GM21786 (cell line): ENCODE measurements around the gene TMEM40.
A peak's percentile ranks its signal among the peaks of the same experiment; 100 is the strongest.
"Not testable (repeated sequence)": the region's sequence is repeated elsewhere in the genome, so short reads cannot be mapped to it uniquely, and the experiment has no call there.

Experiments
- ATAC-seq: cut with Tn5 transposase; IDR thresholded peaks from one replicate; pipeline ENCODE4 v1.9.1; 2021; ENCODE audit not compliant: unreplicated experiment

Gene TMEM40

GRCh38 chr3:12775970-12776369, 16.9 kb upstream of the TMEM40 start:
- not testable (repeated sequence) for ATAC-seq

DNA sequence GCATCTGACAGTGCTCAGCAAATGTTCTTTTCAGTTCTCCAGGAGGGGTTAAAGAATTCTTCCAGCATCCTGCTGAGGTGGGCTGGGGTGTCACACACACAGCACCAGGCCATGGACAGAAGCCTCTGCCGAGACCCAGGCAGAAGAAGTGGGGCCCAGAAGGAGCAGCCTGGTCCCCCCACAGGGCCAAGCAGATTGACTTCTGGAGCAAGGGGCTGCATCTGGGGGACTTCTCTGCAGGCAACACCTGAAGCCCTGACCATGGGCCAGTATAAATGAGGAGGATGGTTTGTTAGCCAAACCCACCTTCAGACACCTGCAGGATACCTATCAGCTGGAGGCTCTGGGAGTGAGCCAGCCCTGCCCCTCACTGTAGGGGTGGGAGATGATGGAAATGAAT, 16.2 kb upstream of the TMEM40 start:
- no peak for ATAC-seq

DNA sequence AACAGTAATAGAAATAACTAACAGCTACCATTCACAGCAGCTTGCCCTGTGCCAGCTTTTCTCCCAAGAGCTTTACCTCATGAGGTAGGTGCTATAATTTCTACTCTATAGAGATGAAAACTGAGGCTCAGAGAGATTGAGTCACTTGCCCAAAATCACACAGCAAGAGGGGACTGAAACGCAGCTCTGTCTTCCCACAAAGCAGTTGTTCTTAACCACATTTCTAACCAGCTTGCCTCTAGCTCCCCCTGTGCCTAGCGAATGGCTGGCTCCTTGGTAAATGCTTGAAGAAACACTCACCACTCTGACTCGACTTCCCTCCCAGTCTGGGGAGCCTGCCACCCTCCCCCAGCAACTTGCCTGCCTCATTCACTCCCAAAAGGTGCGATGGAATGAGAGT, 15.6 kb upstream of the TMEM40 start:
- ATAC-seq: no peak

GRCh38 chr3:12773710-12774086, 14.6 kb upstream of the TMEM40 start:
- ATAC-seq: no peak

DNA sequence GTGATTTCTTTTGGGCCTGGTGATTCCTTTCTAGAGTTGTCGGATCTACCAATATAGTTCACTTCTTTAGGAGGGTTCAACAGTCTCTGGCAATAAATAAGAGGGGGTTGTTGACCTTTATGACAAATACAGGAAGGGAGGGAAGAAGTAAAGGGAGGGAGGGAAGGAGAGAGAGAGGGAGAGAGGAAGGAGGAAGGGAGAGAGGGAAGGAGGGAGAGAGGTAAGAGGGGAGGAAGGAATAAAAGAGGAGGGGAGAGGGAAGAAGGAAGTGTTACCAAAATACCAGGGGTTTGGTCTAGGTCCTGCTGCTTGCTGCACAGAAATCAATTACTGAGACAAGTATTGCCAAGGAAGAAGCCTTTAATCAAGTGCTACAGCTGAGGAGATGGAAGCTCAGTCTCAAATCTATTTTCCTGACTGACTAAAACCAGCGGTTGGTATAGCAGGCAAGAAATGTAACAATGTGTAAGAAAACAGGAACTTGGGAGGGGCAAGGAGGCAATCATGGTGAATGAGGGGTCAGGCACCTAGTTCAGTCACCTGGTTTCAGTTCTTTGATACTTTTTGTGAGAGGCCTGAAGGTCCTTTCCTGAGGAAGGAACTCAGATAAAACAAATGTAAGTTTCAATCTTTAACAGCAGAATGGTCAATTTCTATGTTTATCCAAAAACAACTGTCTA, 14.1 kb upstream of the TMEM40 start:
- no peak for ATAC-seq

- no peak for ATAC-seq
Observed at GRCh38 chr3:12772462-12772861, 13.4 kb upstream of the TMEM40 start.

GRCh38 chr3:12771236-12771635, 12.2 kb upstream of the TMEM40 start:
- ATAC-seq: no peak

DNA sequence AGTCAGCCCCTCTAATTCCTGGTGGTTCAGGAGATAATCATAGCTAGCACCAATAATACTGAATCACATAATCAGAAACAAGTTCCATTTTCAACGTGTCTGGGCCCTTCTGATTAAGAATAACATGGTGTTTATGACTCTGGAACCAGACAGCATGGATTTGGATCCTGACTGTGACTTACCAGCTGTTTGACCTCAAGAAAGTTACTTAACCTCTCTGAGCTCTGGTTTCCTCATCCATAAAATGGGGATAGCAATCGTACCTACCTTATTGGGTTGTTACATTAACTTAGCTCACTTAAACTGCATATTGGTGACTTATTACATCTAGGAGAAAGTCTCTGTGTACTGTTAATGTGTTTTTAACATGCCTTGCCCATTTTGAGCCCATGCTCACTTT, 10.7 kb upstream of the TMEM40 start:
- ATAC-seq: no peak

- ATAC-seq: no peak
Observed at GRCh38 chr3:12768579-12769527, 9.8 kb upstream of the TMEM40 start.

DNA sequence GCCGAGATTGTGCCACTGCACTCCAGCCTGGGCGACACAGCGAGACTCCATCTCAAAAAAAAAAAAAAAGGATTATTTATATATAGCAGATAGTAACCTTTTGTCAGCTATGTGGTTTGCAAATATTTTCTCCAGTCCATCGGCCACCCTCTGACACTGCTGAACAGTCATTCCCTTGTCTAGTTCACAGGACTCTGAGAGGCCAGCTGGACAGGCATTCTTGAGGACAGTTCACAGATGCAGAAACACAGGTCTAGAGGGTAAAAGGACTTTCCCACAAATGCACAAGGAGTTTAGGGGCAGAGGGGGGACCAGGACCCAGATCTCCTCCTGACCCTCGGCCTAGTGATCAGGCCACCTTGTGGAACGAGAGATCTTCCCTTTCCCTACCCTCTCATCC, 7.5 kb upstream of the TMEM40 start:
- ATAC-seq: no peak

DNA sequence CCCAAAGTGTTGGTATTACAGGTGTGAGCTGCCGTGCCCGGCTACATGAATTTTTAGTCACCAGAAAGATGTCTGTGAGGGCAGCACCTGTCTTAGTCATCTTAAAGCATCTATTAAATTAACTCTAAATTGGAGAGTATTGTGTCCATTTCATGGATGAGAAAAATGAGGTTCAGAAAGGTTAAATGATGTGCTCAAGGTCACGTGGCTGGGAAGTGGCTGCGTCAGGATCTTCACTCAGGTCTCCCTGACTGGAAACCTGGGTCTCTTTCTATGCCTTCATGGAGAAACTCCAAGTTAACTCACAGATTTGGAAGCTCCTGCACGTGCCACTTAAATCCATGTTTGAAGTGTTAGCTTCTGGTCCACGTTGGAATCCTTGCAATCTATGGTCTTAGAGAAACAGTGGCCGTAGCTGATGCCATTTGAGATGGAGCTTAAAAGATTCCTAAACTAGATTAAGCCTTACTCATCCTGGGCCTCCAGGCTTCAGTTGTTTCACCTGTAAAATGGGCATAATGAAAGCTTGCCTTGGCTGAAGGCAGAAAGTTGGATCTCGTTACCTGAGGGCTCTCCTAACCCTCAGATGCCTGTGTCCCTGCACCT, 5.2 kb upstream of the TMEM40 start:
- no peak for ATAC-seq

DNA sequence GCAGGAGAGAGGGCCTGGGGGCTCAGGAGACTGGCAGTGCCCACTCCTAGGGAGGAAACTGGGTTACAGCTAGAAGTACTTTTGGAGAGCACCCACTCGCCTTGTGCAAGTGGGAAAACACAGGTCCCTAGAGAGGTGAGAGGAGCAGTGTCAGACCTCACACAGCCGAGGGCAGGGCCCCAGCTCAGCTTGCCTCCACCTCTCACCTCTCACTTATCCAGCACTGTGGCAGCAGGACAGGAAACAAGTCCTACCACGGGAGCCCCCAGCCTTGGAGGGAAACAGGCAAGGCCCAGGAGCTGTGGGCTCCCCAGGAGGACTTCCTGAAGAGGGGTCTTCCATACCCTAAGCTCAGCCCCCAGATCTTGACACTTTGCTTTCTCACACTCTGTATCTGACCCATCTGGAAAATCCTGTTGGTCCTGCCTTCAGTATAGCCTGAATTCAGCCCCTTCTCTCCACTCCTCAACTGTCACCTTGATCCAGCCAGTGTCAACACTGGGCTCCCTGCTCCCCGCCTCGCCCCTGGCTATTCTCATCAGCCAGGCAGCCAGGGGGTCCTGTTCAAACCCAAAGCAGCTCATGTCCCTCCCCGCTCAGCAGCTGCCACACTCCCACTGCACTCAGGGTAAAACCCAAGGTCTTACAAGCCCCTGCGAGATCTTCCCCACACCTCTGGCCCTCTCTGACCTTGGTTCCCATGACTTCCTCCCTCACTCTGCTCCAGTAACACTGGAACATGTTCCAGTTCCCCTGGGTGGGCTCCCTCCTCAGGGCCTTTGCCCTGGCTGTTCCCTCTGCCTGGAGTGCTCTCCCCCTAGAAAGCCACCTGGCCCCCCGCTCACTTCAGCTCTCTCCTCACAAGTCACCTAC, 870 bp upstream of the TMEM40 start:
- no peak for ATAC-seq

- ATAC-seq: peak; percentile 46
Observed at GRCh38 chr3:12758025-12758781, 856 bp downstream of the TMEM40 start.

- ATAC-seq: no peak
Observed at GRCh38 chr3:12756635-12757034, 2.4 kb downstream of the TMEM40 start.

- no peak for ATAC-seq
Observed at GRCh38 chr3:12756175-12756574, 2.9 kb downstream of the TMEM40 start.

- no peak for ATAC-seq
Observed at GRCh38 chr3:12755754-12756153, 3.3 kb downstream of the TMEM40 start.

- no peak for ATAC-seq
Observed at GRCh38 chr3:12754313-12754712, 4.7 kb downstream of the TMEM40 start.

DNA sequence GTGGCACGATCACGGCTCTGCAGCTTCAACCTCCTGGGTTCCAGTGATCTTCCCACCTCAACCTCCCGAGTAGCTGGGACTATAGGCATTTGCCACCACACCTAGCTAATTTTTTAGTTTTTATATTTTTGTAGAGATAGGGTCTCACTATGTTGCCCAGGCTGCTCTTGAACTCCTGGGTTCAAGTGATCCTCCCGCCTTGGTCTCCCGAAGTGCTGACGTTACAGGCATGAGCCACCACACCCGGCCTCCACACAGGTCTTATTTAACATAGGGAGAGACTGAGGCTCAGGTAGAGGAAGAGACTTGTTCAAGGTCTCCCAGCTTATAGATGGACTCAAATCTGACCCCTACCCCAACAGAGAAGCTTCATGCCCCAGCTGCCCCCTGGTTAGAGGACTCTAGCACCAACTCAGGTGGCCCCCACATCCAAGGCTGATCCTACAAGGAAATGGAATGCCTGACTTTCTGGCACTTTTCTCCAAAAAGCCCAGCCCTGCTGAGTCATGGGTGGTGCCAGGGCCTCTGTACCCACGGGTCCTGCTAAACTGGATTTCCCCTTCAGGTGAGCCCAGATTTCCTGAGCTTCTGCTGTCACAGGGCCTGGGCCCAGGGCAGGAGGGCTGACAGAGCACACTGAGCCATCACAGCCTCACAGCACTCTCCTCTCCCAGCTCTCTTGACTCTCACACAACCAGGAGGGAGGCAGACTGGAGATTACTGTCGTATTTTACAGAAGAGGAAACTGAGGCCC, 5.6 kb downstream of the TMEM40 start:
- ATAC-seq: no peak

DNA sequence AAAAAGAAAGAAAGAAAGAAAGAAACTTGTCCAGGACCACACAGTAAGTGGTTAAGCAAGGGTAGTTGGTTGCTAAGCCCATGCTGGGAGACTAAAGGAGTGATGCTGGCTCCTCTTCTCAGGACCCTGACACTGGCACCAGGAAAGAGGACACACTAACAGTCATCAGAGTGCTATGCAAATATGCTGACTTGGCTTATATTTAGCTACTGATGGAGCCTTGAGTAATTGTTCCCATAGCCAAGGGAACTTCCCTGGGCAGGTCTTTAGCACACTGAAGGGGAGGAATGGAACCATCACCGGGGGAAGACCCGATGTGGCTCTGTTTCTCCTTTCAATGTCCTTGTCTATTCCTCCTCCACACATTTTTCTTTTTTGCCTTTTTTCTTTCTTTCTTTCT, 6.2 kb downstream of the TMEM40 start:
- ATAC-seq: peak; percentile 35

DNA sequence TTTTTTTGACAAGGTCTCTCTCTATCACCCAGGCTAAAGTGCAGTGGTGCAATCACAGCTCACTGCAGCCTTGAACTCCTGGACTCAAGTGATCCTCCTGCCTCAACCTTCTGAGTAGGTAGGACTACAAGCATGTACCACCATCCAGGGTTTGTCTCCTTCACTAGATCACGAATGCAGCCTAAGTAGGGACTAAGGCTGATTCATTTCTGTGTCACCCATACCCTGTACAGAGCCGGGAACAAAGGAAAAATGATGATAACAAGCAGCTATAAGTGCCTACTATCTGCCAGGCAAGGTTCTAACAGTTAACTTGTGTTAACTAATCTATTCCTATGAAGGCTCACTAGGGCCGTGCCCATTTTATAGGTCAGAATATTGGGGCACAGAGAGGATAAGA, 7.0 kb downstream of the TMEM40 start:
- ATAC-seq: no peak
